B cell (primary cell): ENCODE measurements around the gene AKT3. TPM values are rescaled to one million over a fixed set of nuclear protein-coding genes. Genes with fewer than 3 reads are reported as not detected.

Source experiments
- ATAC-seq: fragments of 200-7000 bp; cut with Tn5 transposase; one replicate; pipeline ENCODE4 v1.10.0; 2021; ENCODE audit warnings: low read depth, mild to moderate bottlenecking, moderate number of reproducible peaks, moderate library complexity
- CTCF ChIA-PET: fragments of 350-600 bp; sonication (Branson Sonifier 250); formaldehyde crosslinking; loops from one replicate; lab custom pipeline; 2021; ENCODE audit warnings: antibody characterized with exemption, inconsistent platforms; lab: Charles Lee
- POLR2A ChIA-PET: fragments of 350-600 bp; sonication (Branson Sonifier 250); formaldehyde crosslinking; loops from one replicate; lab custom pipeline; 2021; ENCODE audit warnings: antibody characterized with exemption; lab: Charles Lee
- DNase-seq: peaks from one replicate; pipeline ENCODE4 v3.0.0; 2013
- H2AFZ ChIP-seq: 2 replicates; pipeline ENCODE4 v1.6.1; 2012; ENCODE audit warnings: mild to moderate bottlenecking, low read depth, low read length; ENCODE audit not compliant: insufficient read depth, poor library complexity, severe bottlenecking
- H3K27ac ChIP-seq, 2 donors: 1 replicate in 1 of 2; 2 replicates in 1 of 2; pipeline ENCODE4 v1.5.1; 2012 to 2013; ENCODE audit warnings: low read length in 2 of 2, mild to moderate bottlenecking in 2 of 2, moderate library complexity in 1 of 2
- H3K27me3 ChIP-seq, 4 experiments: fragments of 200-600 bp in 1 of 4; sonication (generic) in 1 of 4; replicated peaks in 1 of 4; 1 replicate in 2 of 4; 2 replicates in 2 of 4; pipeline versions ENCODE4 v1.6.1 to v1.7.0; 2013 to 2016; ENCODE audit warnings: low read length in 3 of 4, mild to moderate bottlenecking in 2 of 4, mixed read lengths in 1 of 4, moderate library complexity in 1 of 4; ENCODE audit not compliant: insufficient read depth in 4 of 4, control insufficient read depth in 3 of 4; ENCODE audit errors: control extremely low read depth in 1 of 4
- H3K36me3 ChIP-seq, 2 experiments: replicated peaks in 1 of 2; 1 replicate in 1 of 2; 2 replicates in 1 of 2; pipeline versions ENCODE4 v1.6.1 to v1.7.1; 2013; ENCODE audit warnings: low read length in 1 of 2; ENCODE audit not compliant: insufficient read depth in 2 of 2, control insufficient read depth in 1 of 2; ENCODE audit errors: control extremely low read depth in 1 of 2, extremely low read depth in 1 of 2
- H3K4me1 ChIP-seq, 2 donors: fragments of 200-600 bp in 1 of 2; sonication (generic) in 1 of 2; 1 replicate in 1 of 2; 2 replicates in 1 of 2; pipeline versions ENCODE4 v1.5.1 to v1.6.1; 2013 to 2017; ENCODE audit warnings: low read length in 2 of 2; ENCODE audit not compliant: control insufficient read depth in 2 of 2, insufficient read depth in 2 of 2
- H3K4me2 ChIP-seq: replicated peaks from 2 replicates; pipeline ENCODE3; 2012; ENCODE audit warnings: mild to moderate bottlenecking, low read depth, low read length; ENCODE audit not compliant: poor library complexity, severe bottlenecking
- H3K4me3 ChIP-seq, 5 experiments: fragments of 200-600 bp in 1 of 5; sonication (generic) in 1 of 5; 1 replicate in 3 of 5; 2 replicates in 2 of 5; pipeline versions ENCODE4 v1.5.1 to v1.7.0; 2011 to 2016; ENCODE audit warnings: low read length in 4 of 5, mild to moderate bottlenecking in 4 of 5, low read depth in 2 of 5, control low read depth in 1 of 5, moderate library complexity in 1 of 5; ENCODE audit not compliant: insufficient read depth in 1 of 5; ENCODE audit errors: control extremely low read depth in 1 of 5, extremely low read depth in 1 of 5
- H3K79me2 ChIP-seq: fragments of 200-600 bp; sonication (generic); one replicate; pipeline ENCODE4 v1.6.0; 2016; ENCODE audit warnings: low read length; ENCODE audit not compliant: control insufficient read depth, insufficient read depth
- H3K9ac ChIP-seq: fragments of 200-600 bp; sonication (generic); 2 replicates; pipeline ENCODE4 v1.6.1; 2017; ENCODE audit warnings: mild to moderate bottlenecking, low read length, moderate library complexity
- H3K9me3 ChIP-seq, 3 donors: one replicate each; pipeline versions ENCODE4 v1.6.1 to v1.7.1; 2013; ENCODE audit warnings: low read length in 2 of 3; ENCODE audit not compliant: control insufficient read depth in 2 of 3, insufficient read depth in 1 of 3; ENCODE audit errors: control extremely low read depth in 1 of 3
- H4K20me1 ChIP-seq: 2 replicates; pipeline ENCODE4 v1.6.0; 2012; ENCODE audit warnings: mild to moderate bottlenecking, low read length; ENCODE audit not compliant: insufficient read depth, control insufficient read depth, poor library complexity, severe bottlenecking
- H3K27ac Mint-ChIP-seq: one replicate; pipeline ENCODE4 v1.8.0; 2021; ENCODE audit warnings: mixed read lengths
- H3K27me3 Mint-ChIP-seq: one replicate; pipeline ENCODE4 v1.8.0; 2021; ENCODE audit warnings: mixed read lengths
- H3K4me1 Mint-ChIP-seq: one replicate; pipeline ENCODE4 v1.8.0; 2021; ENCODE audit warnings: mixed read lengths
- H3K4me3 Mint-ChIP-seq: one replicate; pipeline ENCODE4 v1.8.0; 2021; ENCODE audit warnings: mixed read lengths
- H3K9me3 Mint-ChIP-seq: one replicate; pipeline ENCODE4 v1.8.0; 2022; ENCODE audit warnings: mixed read lengths; ENCODE audit not compliant: insufficient read depth
- EZH2 ChIP-seq: IDR thresholded peaks from 2 replicates; pipeline ENCODE4 v1.6.1; 2012; ENCODE audit warnings: borderline replicate concordance, low read depth, mild to moderate bottlenecking, moderate library complexity, low read length; ENCODE audit not compliant: insufficient read depth, poor library complexity, severe bottlenecking
- WGBS: methylation state at CpG from one replicate; pipeline ENCODE4 v1.1.5; 2013; ENCODE audit warnings: missing lambda C conversion rate; ENCODE audit not compliant: insufficient coverage; 5-methylcytosine and 5-hydroxymethylcytosine counted together
- intact Hi-C: fragments of 100-400 bp; cut with micrococcal nuclease; formaldehyde crosslinking; loops from one replicate; pipeline ENCODE4 v1.10.0; 2022
- polyA plus RNA-seq: library from polyadenylated mRNA; depleted of rRNA; stranded (reverse); fragments of >200 nt; gene quantifications from 2 replicates; pipeline ENCODE4 v1.2.3, GENCODE V29; 2012
- total RNA-seq, 2 donors: library from RNA; stranded (reverse); fragments of 120-200 nt in 1 of 2; gene quantifications; 1 replicate in 1 of 2; 2 replicates in 1 of 2; pipeline versions ENCODE4 v1.2.3 to v1.2.4, GENCODE V29; 2013 to 2022
- TF ChIP-seq, protein P1 (sequence below): fragments of 200-600 bp; IDR thresholded peaks from one replicate; pipeline ENCODE4 v1.8.0; 2022; ENCODE audit warnings: antibody characterized with exemption, mild to moderate bottlenecking

Gene AKT3
- total and polyA plus RNA-seq, 2 donors (not counting 1 experiment from before 2014, with no cell fraction given): 4.4 to 148 TPM

DNA sequence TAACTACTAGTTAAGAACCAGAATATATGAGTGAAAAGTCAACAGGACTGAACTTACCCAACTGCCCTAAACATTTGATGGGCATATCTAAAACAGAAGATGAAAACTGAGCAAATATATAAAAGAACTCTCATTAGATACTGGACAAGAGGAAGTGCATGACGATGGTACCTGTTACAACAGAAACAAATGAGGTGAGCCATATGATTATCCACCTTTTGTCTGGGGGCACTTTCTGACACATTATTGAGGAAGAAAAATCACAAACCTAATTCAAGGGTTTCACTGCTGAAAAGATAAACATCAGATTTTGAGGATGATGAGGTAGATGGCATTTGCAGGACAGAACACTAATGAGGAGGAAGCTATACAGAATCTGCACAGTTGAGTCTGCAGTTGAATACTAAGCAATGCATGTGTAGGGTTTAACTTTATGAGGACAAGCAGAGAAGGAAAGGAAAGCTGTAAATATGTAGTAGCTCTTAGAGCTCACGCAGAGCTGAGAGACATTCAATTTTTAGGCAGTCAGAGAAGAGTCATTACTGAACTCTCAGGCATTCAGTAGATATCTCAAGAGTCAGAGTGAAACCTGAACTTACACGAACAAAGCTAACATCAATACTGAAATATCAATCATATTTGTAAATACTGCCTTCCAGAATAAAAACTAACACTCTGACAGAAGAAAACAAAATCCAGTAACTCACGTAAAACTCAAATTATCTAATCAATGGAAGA, 262.1 kb downstream of the AKT3 start:
- ChIA-PET POLR2A (interaction anchor here (0.5 kb wide), 1 partner anchor 95 kb away, joined by 4 read pairs; no protein-coding TSS in a partner anchor), CTCF (no interaction called here)
- Mint-ChIP-seq H3K4me1 (peaks cover 16% of the 10 kb centered on the region), H3K4me3 (peak overlapping the region; percentile 2), H3K27ac (no peak overlapping the region), H3K9me3 (peaks cover 15% of the 10 kb centered on the region), H3K27me3 (no peaks in the 10 kb centered on the region)
- H3K9ac ChIP-seq: no peak overlapping the region
- H2AFZ ChIP-seq: no peak overlapping the region
- H3K27ac ChIP-seq: no peak overlapping the region
- H3K27me3 ChIP-seq: no peaks in the 10 kb centered on the region
- H3K79me2 ChIP-seq: no peaks in the 10 kb centered on the region
- TF ChIP-seq, protein P1, sequence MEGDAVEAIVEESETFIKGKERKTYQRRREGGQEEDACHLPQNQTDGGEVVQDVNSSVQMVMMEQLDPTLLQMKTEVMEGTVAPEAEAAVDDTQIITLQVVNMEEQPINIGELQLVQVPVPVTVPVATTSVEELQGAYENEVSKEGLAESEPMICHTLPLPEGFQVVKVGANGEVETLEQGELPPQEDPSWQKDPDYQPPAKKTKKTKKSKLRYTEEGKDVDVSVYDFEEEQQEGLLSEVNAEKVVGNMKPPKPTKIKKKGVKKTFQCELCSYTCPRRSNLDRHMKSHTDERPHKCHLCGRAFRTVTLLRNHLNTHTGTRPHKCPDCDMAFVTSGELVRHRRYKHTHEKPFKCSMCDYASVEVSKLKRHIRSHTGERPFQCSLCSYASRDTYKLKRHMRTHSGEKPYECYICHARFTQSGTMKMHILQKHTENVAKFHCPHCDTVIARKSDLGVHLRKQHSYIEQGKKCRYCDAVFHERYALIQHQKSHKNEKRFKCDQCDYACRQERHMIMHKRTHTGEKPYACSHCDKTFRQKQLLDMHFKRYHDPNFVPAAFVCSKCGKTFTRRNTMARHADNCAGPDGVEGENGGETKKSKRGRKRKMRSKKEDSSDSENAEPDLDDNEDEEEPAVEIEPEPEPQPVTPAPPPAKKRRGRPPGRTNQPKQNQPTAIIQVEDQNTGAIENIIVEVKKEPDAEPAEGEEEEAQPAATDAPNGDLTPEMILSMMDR: no peak
- TF ChIP-seq EZH2: no peak
- peaks cover 0 to 3% of the 10 kb centered on the region in 2 experiments for H3K36me3 ChIP-seq
- ATAC-seq: no peak
- H3K4me3 ChIP-seq: no peak overlapping the region
- H4K20me1 ChIP-seq: no peaks in the 10 kb centered on the region
- intact Hi-C loops: no loop called here
- peaks cover 0 to 4% of the 10 kb centered on the region in 2 donors for H3K4me1 ChIP-seq
- 75% methylated on average over 1 of the region's 4 CpGs for WGBS
- no peak overlapping the region for H3K4me2 ChIP-seq
- DNase-seq: no peak
- H3K9me3 ChIP-seq: peaks cover 0 to 13% (median 5%) of the 10 kb centered on the region in 3 donors

DNA sequence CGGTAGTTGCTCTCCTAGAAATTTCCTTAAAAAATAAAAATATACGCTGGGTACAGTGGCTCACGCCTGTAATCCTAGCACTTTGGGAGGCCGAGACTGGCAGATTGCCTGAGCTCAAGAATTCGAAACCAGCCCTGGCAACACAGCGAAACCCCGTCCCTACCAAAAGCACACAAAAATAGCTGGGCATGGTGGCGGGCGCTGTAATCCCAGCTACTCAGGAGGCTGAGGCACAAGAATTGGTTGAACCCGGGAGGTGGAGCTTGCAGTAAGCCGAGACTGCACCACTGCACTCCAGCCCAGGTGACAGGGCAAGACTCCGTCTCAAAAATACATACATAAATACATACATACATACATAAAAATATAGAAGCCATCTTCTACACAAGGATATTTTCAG, 262.8 kb downstream of the AKT3 start:
- peaks cover 0 to 5% of the 10 kb centered on the region in 2 experiments for H3K36me3 ChIP-seq
- 99% methylated on average over 10 of the region's 12 CpGs for WGBS
- no peaks in the 10 kb centered on the region for H4K20me1 ChIP-seq
- no peak overlapping the region for H2AFZ ChIP-seq
- intact Hi-C loops: no loop called here
- no peak overlapping the region for H3K4me3 ChIP-seq
- H3K4me2 ChIP-seq: no peak overlapping the region
- peaks cover 4% of the 10 kb centered on the region for H3K79me2 ChIP-seq
- no peaks in the 10 kb centered on the region for H3K27me3 ChIP-seq
- peaks cover 0 to 18% (median 9%) of the 10 kb centered on the region in 3 donors for H3K9me3 ChIP-seq
- CTCF ChIA-PET: no interaction called here
- H3K9ac ChIP-seq: no peak overlapping the region
- H3K4me1 Mint-ChIP-seq: peaks cover 16% of the 10 kb centered on the region
- no peak for DNase-seq
- POLR2A ChIA-PET: no interaction called here
- peaks cover 20% of the 10 kb centered on the region for H3K9me3 Mint-ChIP-seq
- TF ChIP-seq EZH2: no peak
- TF ChIP-seq, protein P1: no peak
- H3K27ac Mint-ChIP-seq: no peak overlapping the region
- H3K4me1 ChIP-seq: peaks cover 0 to 4% of the 10 kb centered on the region in 2 donors
- H3K4me3 Mint-ChIP-seq: no peak overlapping the region
- no peak overlapping the region for H3K27ac ChIP-seq
- ATAC-seq: no peak
- H3K27me3 Mint-ChIP-seq: no peaks in the 10 kb centered on the region
